HepG2 (cell line): ENCODE measurements around the gene VPS52. TPM values are rescaled to one million over a fixed set of nuclear protein-coding genes. Genes with fewer than 3 reads are reported as not detected.

Experiments used
- ETS1 ChIP-seq: sonication (generic); formaldehyde crosslinking; IDR thresholded peaks from 2 replicates; pipeline ENCODE4 v1.4.0; 2020; ENCODE audit warnings: missing genetic modification reagents
- ETV6 ChIP-seq: sonication (generic); formaldehyde crosslinking; conservative IDR thresholded peaks from 2 replicates; pipeline ENCODE4 v1.4.0; 2020; ENCODE audit warnings: missing genetic modification reagents
- GRHL1 ChIP-seq: sonication (generic); formaldehyde crosslinking; conservative IDR thresholded peaks from 2 replicates; pipeline ENCODE4 v1.8.0; 2022; ENCODE audit warnings: missing genetic modification reagents
- HDAC1 ChIP-seq: sonication (generic); formaldehyde crosslinking; IDR thresholded peaks from 2 replicates; pipeline ENCODE4 v1.5.1; 2020; ENCODE audit warnings: mild to moderate bottlenecking, missing genetic modification reagents
- JDP2 ChIP-seq: sonication (generic); formaldehyde crosslinking; IDR thresholded peaks from 2 replicates; pipeline ENCODE4 v1.8.1; 2022; ENCODE audit warnings: missing genetic modification reagents, borderline replicate concordance
- JUN ChIP-seq: sonication (generic); formaldehyde crosslinking; IDR thresholded peaks from 2 replicates; pipeline ENCODE4 v1.4.0; 2020; ENCODE audit warnings: mild to moderate bottlenecking, missing genetic modification reagents
- KDM2A ChIP-seq: sonication (generic); formaldehyde crosslinking; IDR thresholded peaks from 2 replicates; pipeline ENCODE4 v1.4.0; 2020; ENCODE audit warnings: low read depth, missing genetic modification reagents, borderline replicate concordance
- KLF15 ChIP-seq: sonication (generic); formaldehyde crosslinking; IDR thresholded peaks from 2 replicates; pipeline ENCODE4 v1.8.1; 2023; ENCODE audit warnings: borderline replicate concordance, mild to moderate bottlenecking, inconsistent platforms, missing genetic modification reagents, mixed read lengths
- KMT2B ChIP-seq: IDR thresholded peaks from 2 replicates; pipeline ENCODE4 v1.6.1; 2016; ENCODE audit warnings: missing genetic modification reagents, missing compliant biosample characterization
- NAIF1 ChIP-seq: sonication (generic); formaldehyde crosslinking; IDR thresholded peaks from 2 replicates; pipeline ENCODE4 v1.5.0; 2020; ENCODE audit warnings: mild to moderate bottlenecking, missing genetic modification reagents, borderline replicate concordance
- RFX1 ChIP-seq: fragments of 450-650 bp; IDR thresholded peaks from 2 replicates; pipeline ENCODE4 v1.6.1; 2017
- RNF219 ChIP-seq: sonication (generic); formaldehyde crosslinking; IDR thresholded peaks from 2 replicates; pipeline ENCODE4 v1.5.0; 2020; ENCODE audit warnings: mild to moderate bottlenecking, missing genetic modification reagents
- SRSF1 ChIP-seq: fragments of 200-400 bp; formaldehyde crosslinking; optimal IDR thresholded peaks from 2 replicates; pipeline ENCODE3; 2017; ENCODE audit warnings: mild to moderate bottlenecking, low read depth, low read length, moderate library complexity
- ZFP1 ChIP-seq: IDR thresholded peaks from 2 replicates; pipeline ENCODE4 v1.6.1; 2016
- ZFP82 ChIP-seq: sonication (generic); formaldehyde crosslinking; IDR thresholded peaks from 2 replicates; pipeline ENCODE4 v1.5.1; 2020; ENCODE audit warnings: mild to moderate bottlenecking, missing genetic modification reagents, borderline replicate concordance
- ZKSCAN5 ChIP-seq: sonication (generic); formaldehyde crosslinking; IDR thresholded peaks from 2 replicates; pipeline ENCODE4 v1.5.1; 2020; ENCODE audit warnings: mild to moderate bottlenecking, missing genetic modification reagents
- ZKSCAN8 ChIP-seq: IDR thresholded peaks from 2 replicates; pipeline ENCODE4 v1.6.1; 2016; ENCODE audit warnings: borderline replicate concordance, missing genetic modification reagents, missing compliant biosample characterization
- ZNF234 ChIP-seq: sonication (generic); formaldehyde crosslinking; conservative IDR thresholded peaks from 2 replicates; pipeline ENCODE4 v1.5.1; 2020; ENCODE audit warnings: mild to moderate bottlenecking, missing genetic modification reagents
- ZNF317 ChIP-seq: sonication (generic); formaldehyde crosslinking; IDR thresholded peaks from 2 replicates; pipeline ENCODE4 v1.5.0; 2020; ENCODE audit warnings: mild to moderate bottlenecking, missing genetic modification reagents
- ZNF570 ChIP-seq: sonication (generic); formaldehyde crosslinking; IDR thresholded peaks from 2 replicates; pipeline ENCODE4 v1.4.0; 2020; ENCODE audit warnings: mild to moderate bottlenecking, missing genetic modification reagents, borderline replicate concordance
- ZNF639 ChIP-seq: conservative IDR thresholded peaks from 2 replicates; pipeline ENCODE4 v1.6.1; 2018; ENCODE audit warnings: missing genetic modification reagents
- ZNF7 ChIP-seq: IDR thresholded peaks from 2 replicates; pipeline ENCODE4 v1.6.1; 2016; ENCODE audit warnings: missing biosample characterization, missing genetic modification reagents
- polyA plus RNA-seq, 8 experiments: library from polyadenylated mRNA; depleted of rRNA in 3 of 8; stranded (reverse) in 7 of 8; unstranded in 1 of 8; fragments of >200 nt; fragmentation: Illumina TruSeq in 4 of 8; extraction: Trizol in 4 of 8; gene quantifications; 2 replicates each; pipeline versions ENCODE4 v1.2.1 to v1.2.3, GENCODE V29; 2011 to 2016; ENCODE audit warnings: low read depth in 4 of 8, missing spikeins in 1 of 8, mixed read lengths in 1 of 8; ENCODE audit not compliant: insufficient read depth in 1 of 8
- total RNA-seq, 5 experiments: library from RNA; depleted of rRNA; stranded (reverse); fragments of >200 nt; fragmentation: Illumina TruSeq; extraction: Trizol; gene quantifications; 2 replicates each; pipeline ENCODE4 v1.2.3, GENCODE V29; 2016; ENCODE audit warnings: low read depth in 1 of 5

Gene VPS52
- total and polyA plus RNA-seq, 2 of the 13 experiments (the other 11 are each of a cell fraction or from before 2014, with no cell fraction given): 48.9 to 85.5 TPM

- TF ChIP-seq ETV6 (CRISPR knock-in tag) (0 out of 2 replicates have a peak, but pooled peaks have one; percentile 39), SRSF1 (no peak), ZNF570 (CRISPR knock-in tag) (no peak), NAIF1 (CRISPR knock-in tag) (no peak; the same call in 1 of the 2 replicates), GRHL1 (CRISPR knock-in tag) (no peak), JDP2 (CRISPR knock-in tag) (no peak), ZNF7 (CRISPR knock-in tag) (no peak), ZKSCAN8 (CRISPR knock-in tag) (no peak), ZNF639 (CRISPR knock-in tag) (no peak), KDM2A (CRISPR knock-in tag) (peak; percentile 81), KLF15 (no peak; the same call in 1 of the 2 replicates), RNF219 (CRISPR knock-in tag) (no peak), RFX1 (no peak), ZKSCAN5 (CRISPR knock-in tag) (no peak), ZNF234 (CRISPR knock-in tag) (no peak), ETS1 (CRISPR knock-in tag) (no peak), ZFP82 (CRISPR knock-in tag) (no peak), KMT2B (CRISPR knock-in tag) (no peak; the same call in 1 of the 2 replicates), ZNF317 (CRISPR knock-in tag) (0 out of 2 replicates have a peak, but pooled peaks have one; percentile 2), ZFP1 (CRISPR knock-in tag) (peak; percentile 23; the same call in 1 of the 2 replicates), JUN (CRISPR knock-in tag) (no peak), HDAC1 (CRISPR knock-in tag) (peak; percentile 63; the same call in 1 of the 2 replicates)
Measured at GRCh38 chr6:33317669-33318425, 46.2 kb upstream of the VPS52 start, which contains the start of gene ZBTB22 (continued).
